GM12874 (cell line): ENCODE data around the gene CFHR4.

ENCODE experiments used
- TF ChIP-seq, protein P1 (sequence below): IDR thresholded peaks from 2 replicates; pipeline ENCODE4 v1.5.1; 2011; ENCODE audit warnings: low read depth, mild to moderate bottlenecking, control low read depth, low read length, moderate library complexity; ENCODE audit not compliant: insufficient read depth

CFHR4 gene

GRCh38 chr1:196887515-196888239, at the start of gene CFHR4:
Gene CFHR4, plus strand, starts transcription at chr1:196888052. Its CDS starts 99 bp downstream, at chr1:196888151.
- TF ChIP-seq, protein P1, sequence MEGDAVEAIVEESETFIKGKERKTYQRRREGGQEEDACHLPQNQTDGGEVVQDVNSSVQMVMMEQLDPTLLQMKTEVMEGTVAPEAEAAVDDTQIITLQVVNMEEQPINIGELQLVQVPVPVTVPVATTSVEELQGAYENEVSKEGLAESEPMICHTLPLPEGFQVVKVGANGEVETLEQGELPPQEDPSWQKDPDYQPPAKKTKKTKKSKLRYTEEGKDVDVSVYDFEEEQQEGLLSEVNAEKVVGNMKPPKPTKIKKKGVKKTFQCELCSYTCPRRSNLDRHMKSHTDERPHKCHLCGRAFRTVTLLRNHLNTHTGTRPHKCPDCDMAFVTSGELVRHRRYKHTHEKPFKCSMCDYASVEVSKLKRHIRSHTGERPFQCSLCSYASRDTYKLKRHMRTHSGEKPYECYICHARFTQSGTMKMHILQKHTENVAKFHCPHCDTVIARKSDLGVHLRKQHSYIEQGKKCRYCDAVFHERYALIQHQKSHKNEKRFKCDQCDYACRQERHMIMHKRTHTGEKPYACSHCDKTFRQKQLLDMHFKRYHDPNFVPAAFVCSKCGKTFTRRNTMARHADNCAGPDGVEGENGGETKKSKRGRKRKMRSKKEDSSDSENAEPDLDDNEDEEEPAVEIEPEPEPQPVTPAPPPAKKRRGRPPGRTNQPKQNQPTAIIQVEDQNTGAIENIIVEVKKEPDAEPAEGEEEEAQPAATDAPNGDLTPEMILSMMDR: no peak

DNA sequence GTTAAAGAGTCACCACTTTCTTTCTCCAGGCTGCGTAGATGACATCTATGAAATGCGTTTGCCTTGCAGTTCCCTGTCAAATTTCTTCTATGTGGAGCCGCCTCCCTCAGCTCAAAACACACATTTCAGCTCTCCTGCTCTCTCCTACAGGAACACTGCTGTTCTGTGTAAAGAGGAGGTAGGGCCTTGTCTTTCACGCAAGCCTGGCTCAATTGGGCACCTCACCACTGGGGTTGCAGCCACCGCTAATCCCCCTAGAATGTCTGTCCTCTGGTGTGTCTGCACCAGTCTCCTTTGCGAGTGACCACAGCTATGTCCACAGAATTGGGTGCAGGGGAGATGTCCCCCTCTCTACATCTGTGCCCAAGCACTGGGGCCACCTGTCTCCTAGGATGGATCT, 31.8 kb upstream of the CFHR4 start:
- TF ChIP-seq, protein P1: no peak

DNA sequence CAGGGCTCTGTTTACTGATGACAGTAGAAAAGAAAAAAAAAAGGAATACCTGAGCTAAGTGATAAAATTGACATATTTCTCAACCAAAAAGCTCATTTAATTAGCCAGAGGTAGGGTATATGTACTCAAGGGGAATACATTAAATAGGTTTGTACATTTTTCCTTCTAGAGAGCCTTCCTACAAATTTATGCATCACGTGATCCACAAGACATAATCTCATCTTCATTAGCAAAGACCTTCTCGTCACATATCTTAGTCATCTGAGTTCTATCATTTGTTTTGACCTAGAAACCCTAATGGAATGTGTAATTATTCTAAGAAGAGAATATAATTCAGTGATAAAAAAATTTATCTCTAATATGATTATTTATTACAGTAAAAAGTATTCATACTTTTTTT, 30.7 kb upstream of the CFHR4 start:
- TF ChIP-seq, protein P1: no peak

DNA sequence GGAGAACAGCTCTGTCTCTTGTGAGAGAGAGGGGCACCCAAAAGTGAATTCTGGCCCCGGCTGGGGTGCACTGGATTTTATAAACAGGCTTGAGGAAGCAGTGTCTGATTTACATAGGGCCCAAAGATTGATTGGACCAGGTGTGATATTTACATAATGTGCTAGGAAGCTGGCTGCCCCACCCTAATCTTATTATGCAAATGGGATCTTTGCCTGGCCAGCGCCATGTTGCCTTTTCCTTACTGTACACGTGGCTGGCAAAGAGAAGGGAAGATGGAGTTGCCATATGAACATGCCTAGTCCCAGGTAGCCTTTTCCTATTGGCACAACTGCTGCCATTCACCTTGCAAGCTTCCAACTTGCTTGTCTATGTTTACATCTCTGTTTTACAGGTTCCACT, 29.0 kb upstream of the CFHR4 start:
- TF ChIP-seq, protein P1: no peak

GRCh38 chr1:196860323-196860884, 27.4 kb upstream of the CFHR4 start:
- TF ChIP-seq, protein P1: no peak

DNA sequence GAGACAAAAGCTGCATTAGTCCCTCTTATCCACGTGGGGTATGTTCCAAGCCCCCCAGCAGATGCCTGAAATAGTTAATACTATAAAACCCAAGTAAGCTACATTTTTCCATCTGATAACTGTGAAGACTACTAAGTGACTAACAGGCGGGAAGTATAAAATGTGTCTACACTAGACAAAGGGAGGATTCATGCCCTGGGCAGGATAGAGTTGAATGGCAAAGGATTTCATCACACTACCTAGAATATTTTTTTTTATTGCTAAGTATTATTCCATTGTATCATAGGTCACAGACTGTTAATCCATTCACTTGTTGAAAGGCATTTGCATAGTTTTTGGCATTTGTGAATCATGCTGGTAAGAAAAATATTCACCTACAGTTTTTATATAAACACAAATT, 26.4 kb upstream of the CFHR4 start:
- TF ChIP-seq, protein P1: no peak

- TF ChIP-seq, protein P1: no peak
Observed at GRCh38 chr1:196866974-196867373, 20.9 kb upstream of the CFHR4 start.
